IPS-NIHi7 (cell line): Measurements from ENCODE around the gene PACS1.

Experiments
- DNase-seq: peaks from one replicate; pipeline ENCODE4 v3.0.0; 2012; ENCODE audit warnings: mixed read lengths; ENCODE audit errors: extremely low spot score

PACS1 gene

DNA sequence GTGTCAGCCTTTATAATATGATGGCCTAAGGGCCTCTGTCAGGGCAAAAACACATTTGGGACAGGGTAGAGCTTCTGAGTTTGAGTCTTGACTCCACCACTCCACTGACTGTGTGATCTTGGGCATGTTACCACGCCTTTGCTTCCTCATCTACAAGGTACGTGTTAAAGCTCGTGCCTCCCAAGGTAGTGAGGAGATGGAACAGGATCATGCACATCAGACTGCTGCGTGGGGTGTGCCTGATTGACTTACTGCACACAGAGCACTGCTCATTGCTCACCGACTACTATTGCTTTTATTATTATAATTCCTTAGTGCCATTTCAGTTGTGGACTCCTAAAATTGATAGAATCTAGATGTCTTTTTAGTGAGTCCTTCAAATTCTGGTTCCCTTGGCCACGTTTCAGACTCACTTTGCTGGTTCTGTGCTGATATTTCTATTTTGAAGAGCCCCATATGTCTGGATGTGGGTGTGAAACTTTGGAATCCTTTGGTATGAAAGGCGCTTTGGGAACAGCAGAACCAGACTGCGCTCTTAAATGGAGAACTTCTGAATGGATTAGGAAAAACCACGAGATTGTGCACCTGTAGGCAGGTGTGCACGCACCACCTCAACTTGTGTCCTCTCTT, 154.3 kb downstream of the PACS1 start:
- no peak for DNase-seq

DNA sequence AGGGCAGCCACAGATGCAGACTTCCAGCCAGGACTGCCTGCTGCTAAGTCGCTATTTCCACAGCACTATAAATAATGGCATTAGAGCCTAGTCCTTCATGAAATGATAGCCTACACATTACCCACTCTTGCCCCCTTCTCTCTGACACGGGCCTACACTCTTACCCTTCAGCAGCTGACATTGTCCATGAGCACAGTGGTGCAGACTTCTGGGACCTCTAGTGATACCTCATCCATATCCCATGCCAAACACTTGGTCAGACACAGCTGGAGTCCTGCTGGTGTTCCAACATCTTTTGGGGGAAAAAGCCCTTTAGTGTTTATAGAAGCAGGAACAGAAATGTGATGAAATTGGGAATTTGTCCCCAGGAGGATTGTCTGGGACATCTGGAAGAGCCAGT, 155.0 kb downstream of the PACS1 start:
- DNase-seq: no peak

DNA sequence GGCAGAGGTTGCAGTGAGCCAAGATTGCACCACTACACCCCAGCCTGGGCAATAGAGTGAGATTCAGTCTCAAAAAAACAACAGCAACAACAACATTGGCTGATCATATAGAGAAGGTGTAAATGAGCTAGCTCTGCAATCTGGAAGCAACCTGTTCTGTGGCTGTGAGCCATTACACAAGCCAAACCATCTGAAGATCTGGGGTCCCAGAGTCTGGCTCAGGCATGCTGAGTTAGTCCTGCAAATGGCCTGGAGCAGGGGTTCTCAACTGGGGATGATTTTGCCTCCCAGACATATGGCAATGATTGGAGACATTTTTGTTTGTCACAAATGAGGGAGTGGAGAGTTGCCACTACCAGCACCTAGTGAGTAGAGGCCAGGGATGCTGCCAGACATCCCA, 156.0 kb downstream of the PACS1 start:
- no peak for DNase-seq

DNA sequence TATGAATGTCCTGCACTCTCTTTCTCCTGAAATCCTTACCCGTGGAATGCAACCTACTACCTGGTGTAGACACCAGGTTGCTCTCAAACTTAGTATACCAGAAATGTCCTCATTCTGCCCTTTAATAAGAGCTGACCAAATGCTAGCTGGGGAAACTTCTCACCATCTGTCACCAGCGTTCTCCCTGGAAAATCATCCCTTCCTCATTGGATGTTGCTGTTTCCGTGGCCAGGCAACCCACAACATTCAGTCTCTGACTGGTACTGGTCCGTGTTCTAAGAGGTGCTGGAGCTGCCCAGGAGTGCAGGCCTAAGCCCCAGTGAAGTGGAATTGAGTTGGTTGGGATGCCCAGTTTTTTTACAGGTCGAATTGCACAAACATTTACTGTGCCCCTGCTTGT, 157.6 kb downstream of the PACS1 start:
- DNase-seq: no peak

DNA sequence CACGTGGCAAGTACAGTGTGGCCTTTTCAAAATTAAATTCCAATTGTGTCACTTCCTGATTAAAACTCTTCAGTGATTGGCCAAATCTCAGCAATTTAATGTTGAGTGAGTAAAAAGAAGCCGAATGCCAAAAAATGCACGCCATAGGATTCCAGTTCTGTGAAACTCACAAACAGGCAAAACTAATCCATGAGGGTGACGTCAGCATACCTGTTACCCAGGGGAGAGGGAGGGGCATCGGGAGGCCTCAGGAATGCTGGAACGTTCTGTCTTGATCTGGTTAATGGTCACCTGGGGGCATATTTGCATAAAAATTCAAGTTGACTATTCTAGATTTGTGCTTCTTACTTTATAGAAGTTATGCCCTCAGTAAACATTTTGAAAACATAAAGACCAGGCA, 158.4 kb downstream of the PACS1 start:
- peak; percentile 63 for DNase-seq

DNA sequence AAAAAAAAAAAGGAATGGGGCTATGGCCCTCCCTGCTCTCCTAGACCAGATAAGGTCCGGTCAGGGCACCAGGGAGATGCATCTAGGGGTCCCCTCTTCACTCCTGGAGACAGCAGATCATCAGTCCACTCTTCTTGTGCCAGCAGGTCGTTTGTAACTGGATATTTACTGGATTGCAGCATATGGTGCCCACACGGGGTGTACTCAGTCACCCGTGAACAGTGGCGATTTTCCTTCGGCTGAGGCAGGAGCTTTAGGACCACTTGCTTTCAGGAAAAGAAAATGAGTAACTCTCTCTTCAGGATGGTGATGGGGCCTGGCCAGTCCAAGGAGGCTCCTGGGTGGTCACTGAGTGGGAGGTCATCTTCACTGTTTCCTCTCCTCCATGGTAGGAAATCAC, 160.1 kb downstream of the PACS1 start:
- DNase-seq: no peak

DNA sequence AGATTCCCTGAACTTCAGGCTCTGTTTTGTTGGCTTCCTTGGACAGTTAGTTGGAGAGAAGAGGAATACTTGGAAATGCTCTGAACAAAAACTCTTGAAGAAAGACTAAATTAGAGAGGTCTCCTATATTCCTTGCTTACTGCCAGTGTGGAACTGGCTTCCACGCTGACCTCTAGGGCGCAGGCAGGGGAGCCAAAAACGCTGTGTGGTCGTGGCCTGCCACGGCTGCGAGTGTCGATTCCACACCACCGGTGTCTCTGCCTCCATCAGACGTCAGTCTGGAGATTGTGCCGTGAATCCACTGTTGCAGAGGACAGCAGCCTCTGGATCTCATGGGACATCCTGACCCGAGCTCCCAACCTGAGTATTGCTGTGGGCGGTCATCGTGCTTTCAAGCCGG, 160.9 kb downstream of the PACS1 start:
- no peak for DNase-seq

DNA sequence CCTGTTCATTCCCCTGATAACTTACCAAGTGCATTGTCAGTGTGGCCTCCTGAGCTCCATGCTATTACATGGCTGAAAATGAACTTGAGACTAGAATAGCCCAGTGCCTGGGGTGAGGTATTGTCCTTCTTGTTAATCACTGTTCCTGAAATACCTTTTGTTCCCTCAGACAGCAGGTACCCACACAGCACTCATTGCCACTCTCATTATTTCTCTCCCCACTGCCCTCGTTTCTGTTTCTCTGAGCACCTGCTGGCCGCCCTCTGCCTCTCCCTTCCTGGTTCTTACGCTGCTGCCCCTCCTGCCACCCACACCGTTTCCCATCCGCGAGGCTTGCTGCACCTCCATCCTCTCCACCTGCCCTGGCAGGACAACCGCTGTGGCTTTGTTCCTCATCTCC, 161.5 kb downstream of the PACS1 start:
- DNase-seq: no peak

DNA sequence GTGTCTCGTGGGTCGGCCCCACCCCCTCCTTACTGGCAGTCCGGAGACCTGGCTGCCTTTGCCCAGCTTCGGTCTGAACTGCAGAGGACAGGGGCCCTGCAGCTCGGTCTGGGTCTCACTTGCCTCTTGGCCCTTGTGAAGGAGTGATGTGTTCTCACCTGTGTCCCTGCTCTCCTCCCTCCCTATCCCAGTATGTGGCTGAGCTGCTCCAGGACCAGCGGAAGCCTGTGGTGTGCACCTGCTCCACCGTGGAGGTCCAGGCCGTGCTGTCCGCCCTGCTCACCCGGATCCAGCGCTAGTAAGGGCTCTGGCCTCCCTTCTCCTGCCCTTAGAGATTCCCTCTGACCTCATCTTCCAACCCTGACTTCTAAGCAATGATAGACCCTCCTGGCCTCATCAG, 162.7 kb downstream of the PACS1 start:
- DNase-seq: no peak

DNA sequence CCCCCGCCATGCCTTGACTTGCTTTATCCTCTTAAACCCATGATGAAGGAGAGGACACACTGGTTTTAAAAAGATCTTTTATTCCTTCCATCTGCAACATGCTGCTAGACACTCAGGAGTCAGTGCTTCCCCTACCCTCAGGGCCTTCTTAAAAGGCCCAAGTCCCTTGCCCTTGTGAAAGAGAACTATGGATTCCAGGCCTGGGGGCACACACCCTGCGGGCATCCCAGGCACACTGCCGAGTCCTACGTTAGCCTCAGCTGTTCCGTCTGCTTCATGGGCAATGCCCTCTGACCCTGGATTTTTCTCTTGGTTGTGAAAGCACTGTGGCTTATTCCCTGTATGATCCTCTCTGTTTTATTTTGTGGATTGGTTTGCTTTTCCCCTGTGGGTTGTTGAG, 163.2 kb downstream of the PACS1 start:
- no peak for DNase-seq

DNA sequence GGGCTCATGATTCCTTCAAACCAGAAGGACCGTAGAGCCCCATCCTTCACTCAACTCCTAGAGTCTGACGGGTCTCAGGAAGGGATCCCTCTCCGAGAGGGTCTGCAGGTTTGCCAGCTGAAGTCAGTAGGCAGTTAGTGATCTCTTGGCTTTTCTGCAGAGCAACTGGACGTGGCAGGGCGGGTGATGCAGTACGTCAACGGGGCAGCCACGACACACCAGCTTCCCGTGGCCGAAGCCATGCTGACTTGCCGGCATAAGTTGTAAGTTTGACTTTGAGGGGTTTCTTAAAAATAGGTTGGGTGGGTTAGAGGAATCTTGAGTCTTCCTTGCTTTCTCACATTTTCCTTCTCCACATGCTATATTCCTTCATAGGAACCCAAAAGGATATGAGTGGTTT, 165.1 kb downstream of the PACS1 start:
- no peak for DNase-seq

DNA sequence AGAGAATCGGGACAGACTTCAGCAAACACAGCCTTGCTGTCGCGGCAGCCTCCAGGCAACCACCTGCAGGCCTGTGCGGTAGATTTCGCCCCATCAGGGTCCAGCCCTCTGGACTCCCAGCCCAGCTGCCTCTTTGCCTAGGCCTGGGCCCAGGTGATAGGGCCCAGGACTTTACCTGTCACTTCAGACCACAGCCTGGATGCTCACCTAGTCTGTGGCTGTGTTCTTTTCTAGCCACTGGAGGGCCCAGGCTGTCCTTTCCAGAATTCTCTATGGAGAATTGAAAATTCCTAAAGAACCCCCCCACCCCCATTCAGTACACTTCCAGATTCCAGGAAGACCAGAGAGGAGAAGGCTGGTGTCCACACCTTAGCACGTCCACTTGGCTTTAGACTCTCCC, 167.8 kb downstream of the PACS1 start:
- DNase-seq: no peak

DNA sequence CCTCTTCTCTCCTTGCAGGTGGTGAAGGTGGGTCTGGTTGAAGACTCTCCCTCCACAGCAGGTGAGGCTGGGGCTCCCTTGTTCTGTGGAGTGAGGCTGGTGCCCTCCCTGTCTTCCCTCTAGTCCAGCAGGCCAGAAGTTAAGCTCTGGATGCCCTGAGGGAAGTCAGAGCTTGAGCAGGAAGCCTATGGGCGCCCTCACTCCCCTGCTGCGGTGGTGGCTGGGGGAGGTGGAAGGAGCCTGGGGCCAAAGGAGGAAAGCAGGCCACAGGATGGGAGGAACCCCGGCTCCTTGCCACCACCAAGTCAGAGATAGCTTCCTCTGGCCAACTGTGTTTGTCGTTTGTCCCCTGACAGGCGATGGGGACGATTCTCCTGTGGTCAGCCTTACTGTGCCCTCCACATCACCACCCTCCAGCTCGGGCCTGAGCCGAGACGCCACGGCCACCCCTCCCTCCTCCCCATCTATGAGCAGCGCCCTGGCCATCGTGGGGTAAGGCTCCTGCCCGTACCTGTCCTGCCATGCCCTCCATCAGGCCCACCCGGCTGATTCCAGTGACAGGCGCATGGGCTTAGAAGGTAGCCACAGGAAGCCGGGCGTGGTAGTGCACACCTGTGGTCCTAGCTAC, 168.8 kb downstream of the PACS1 start:
- DNase-seq: no peak

DNA sequence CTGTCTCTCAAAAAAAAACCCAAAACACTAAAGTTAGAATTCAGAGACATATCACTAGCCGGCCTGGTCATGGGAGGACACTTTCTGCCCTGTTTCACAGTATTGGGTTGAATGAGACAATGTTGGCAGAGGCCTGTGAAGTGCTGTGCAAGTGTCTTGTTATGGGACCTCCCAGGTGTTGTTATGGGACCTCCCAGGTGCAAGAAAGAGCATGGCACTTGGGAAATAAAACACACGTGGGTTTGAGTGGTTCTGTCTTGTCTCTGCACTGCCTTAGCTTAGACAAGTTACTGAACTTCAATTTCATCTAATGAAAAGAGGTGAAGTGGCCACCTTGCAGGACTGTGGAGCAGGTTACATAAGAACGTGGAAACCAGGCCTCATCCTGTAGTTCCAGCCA, 169.4 kb downstream of the PACS1 start:
- no peak for DNase-seq

DNA sequence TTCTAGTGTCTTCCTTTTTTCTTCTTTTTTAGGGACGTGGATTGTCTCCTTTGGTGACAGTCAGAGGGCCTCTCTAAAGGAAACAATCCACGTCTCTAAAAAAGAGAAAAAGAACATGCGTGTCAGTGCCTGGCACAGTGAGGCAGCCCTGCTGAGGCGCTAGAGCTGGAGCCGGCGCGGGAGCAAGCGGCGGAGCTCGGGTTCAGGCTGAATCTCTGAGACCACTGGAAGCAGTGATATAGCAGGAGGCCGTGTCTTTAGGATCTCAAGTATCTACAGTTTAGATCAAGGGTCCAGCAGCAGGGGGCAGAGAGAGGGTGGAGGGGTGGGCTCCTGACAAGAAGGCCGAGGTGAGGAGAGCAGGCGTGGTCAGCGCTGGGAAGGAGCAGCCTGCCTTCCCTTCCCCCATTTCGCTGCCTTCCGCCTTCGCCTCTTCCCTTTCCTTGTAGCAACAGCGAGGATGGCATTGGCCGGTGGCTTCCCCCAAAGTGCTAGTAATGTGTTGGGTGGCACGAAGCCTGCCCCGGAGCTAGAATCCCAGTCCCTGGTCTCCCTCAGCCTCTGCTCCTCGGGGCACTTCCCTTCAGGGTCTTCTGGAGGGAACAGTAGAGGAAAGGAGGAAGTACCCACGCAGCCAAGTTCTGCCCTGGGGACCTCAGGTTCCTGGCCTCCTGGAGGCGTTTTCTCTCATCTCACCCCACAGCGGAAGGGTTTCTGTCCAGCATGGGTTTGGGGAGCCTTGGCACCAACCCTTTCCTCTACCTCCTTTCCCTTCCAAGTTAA, 170.1 kb downstream of the PACS1 start:
- DNase-seq: no peak

DNA sequence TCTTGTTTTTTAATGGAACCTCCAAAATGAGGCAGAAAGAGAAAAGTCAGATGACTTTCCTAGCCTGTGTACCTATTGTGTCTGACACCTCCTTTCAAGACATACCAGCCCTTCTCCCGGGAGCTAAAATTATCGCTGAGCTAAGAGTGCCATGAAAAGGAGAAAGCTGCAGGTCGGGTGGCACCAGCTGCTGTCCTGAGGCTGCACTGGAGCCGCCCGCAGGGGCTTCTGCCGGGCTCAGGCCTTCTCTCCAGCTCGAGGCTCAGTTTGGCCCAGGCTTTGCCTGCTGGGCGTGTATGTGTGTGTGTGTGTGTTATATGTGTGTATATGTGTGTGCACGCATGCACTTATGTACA, 170.7 kb downstream of the PACS1 start:
- no peak for DNase-seq

DNA sequence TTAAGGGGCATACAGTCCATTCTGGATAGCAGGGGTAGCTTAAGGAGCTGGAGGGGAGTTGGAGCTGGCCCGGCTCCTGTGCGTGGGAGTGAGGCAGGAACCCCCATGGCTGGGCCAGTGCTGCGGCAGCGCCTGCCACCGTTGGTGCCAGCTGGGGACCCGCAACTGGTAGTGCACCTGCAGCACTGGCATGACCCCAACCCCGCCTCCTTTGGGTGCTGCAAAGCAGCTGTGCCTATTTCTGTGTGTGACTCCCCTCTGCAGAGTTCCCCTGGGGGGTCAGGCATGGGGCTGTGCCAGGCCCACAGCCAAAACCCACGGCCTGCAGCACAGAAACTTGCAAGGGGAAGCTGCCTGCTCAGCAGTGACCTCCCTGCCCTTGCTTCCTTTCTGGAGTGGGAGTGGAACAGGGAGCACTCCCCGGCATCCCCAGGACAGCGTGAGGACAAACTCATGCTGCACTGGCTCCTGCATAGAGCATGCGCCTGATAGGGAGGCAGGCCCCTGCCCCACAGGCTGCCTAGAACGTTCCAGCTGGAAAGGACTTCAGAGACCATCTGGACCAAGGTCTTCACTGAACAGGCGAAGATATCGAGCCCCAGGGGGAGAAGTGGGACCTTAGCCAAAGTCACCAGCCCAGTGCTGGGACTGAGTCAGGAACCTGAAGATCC, 172.2 kb downstream of the PACS1 start:
- DNase-seq: no peak

DNA sequence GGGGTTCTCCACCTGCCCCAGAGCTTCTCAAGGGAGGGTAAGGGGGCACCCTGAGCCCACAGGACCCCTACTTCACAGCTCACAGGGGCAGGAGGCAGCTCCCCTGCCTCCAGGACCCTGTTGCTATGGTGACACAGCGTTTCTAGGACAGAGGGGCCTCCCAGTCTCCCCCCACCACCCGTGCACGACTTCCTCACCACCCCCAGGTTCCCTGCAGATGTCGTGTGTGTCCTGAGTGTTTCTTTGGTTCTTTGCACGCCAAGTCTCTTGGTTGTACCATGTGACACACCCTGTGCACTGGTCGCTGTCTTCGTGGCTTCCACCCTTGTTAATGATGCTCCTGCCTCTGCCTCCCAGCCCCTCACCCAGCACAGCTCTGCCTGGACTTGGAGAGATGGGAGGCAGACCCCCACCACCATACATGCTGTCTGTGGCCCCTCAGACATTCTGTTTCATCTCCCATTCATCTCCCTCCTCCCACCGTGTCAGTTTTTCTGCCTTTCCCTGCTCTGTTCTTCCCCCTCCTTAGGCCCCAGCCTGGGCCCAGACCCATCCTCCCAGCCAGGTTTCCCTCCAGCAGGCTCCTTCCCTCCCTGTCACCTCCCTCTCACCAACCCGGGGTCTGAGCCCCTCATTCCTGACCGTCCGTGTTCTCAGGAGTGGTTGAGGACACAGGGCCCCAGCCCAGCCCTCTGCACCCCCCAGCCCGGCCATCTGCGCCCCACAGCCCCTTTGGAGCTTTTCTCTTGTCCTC, 173.9 kb downstream of the PACS1 start:
- no peak for DNase-seq

DNA sequence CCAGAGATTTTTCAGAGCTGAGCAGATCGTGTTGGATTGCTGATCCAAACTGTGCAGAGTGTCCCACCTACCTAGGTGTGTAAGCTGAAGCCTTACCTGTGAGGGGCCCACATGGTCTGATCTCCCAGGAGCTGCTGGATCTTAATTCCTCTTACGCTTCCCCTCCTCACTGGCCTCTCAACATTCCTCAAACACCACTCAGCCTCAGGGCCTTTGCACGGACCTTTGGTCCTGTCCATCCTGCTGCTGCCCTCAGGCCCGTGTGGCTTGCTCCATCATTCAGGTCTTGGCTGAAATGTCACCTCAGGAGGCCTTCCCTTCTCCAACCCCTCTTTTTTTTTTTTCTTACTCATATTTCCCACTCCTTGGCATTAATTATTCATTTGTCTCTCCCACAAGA, 177.2 kb downstream of the PACS1 start:
- no peak for DNase-seq

DNA sequence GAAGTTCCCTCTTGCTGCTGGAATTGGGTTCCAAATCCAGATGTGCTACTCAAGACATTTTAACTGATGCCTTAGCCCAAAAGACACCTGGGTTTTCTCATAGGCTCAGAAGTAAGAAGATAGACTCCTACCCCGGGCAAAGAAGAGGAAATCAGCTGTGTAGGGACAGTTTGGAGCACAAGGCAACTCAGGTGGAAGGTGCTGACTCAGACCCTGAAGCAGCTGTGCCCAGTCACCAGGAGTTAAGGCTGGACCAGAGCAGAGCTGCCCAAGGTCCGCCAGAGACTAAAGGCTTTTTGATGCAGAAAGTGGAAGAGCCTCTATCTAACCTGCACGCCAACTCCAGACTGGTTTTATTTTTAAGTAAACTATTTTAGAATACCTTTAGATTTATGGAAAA, 177.7 kb downstream of the PACS1 start:
- no peak for DNase-seq

DNA sequence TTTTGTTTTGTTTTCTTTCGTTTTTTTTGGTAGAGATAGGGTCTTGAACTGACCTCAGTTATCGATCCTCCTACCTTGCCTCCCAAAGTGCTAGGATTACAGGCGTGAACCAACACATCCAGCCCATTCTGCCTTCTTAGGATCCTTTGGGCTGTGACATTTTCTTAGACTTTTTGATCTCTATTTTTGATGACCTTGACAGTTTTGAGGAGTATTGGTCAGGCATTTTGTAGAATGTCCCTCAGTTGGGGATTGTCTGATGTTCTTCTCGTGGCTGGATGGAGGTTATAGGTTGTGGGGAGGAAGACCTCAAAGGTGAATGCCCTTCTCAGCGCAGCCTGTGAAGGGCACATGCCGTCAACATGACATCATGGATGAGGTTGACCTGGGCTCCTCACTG, 178.8 kb downstream of the PACS1 start:
- no peak for DNase-seq

DNA sequence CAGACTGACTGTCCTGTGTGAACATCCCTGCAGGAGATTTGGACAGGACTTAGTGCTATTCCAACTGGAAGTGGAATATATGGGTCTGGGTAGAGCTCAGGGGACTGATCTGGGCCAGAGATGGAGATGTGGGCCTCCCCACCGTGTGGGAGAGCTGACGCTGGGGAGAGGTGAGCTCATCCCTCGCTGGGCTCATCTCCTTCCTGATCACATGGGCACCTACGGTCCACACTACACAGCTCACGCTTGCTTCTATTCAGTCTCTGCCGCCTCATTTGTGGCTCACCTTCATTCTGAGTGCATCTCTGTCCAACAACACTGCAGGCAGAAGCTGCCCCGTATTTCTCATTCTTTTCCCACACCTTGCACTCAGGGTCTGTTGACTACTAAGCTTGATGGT, 181.7 kb downstream of the PACS1 start:
- DNase-seq: peak; percentile 11
